Pancreas (tissue), 10 donors: ENCODE results near the gene SPATA9. TPM values are rescaled to one million over a fixed set of nuclear protein-coding genes. Genes with fewer than 3 reads are reported as not detected.
"Not testable (repeated sequence)": the region's sequence is repeated elsewhere in the genome, so short reads cannot be mapped to it uniquely, and the experiment has no call there.

Source experiments
- ATAC-seq, 4 donors: fragments of 200-7000 bp; cut with Tn5 transposase; one replicate each; pipeline versions ENCODE4 v1.8.0 to v1.9.1; 2020; ENCODE audit warnings: mild to moderate bottlenecking in 4 of 4, moderate library complexity in 4 of 4
- DNase-seq, 6 donors: peaks; one replicate each; pipeline ENCODE4 v3.0.0-alpha.2; 2020
- FAIRE-seq: peaks from 2 replicates; lab custom pipeline; 2012; peaks lifted over from hg19 to GRCh38; lab: Jason Lieb, UNC
- H3K27ac ChIP-seq, 4 donors: fragments of 200-600 bp; sonication (generic); 1 replicate in 3 of 4; 2 replicates in 1 of 4; pipeline versions ENCODE4 v1.5.0 to v1.8.0; 2020
- H3K27me3 ChIP-seq, 4 donors: fragments of 200-600 bp; one replicate each; pipeline ENCODE4 v1.8.0; 2021
- H3K36me3 ChIP-seq, 3 donors: fragments of 200-600 bp; sonication (generic) in 1 of 3; one replicate each; pipeline versions ENCODE4 v1.5.0 to v1.8.0; 2020 to 2021
- H3K4me1 ChIP-seq, 3 donors: fragments of 200-600 bp; one replicate each; pipeline ENCODE4 v1.8.0; 2021
- H3K4me3 ChIP-seq, 4 donors: fragments of 200-600 bp; sonication (generic) in 2 of 4; one replicate each; pipeline versions ENCODE4 v1.5.0 to v1.8.0; 2020 to 2021
- H3K9me3 ChIP-seq, 4 donors: fragments of 200-600 bp; one replicate each; pipeline ENCODE4 v1.8.0; 2021
- CTCF ChIP-seq, 4 donors: fragments of 200-600 bp; sonication (generic) in 3 of 4; IDR thresholded peaks; one replicate each; pipeline versions ENCODE4 v1.5.0 to v1.8.0; 2021; ENCODE audit warnings: antibody characterized with exemption in 4 of 4
- WGBS, 2 donors: extraction: QIAGEN DNeasy Blood & Tissue Kit; methylation state at CpG; one replicate each; pipeline ENCODE4 v1.1.7; 2013; 5-methylcytosine and 5-hydroxymethylcytosine counted together
- intact Hi-C, 3 donors: fragments of 100-400 bp; cut with DNase I; formaldehyde crosslinking; loops; one replicate each; pipeline versions ENCODE4 v1.11.1 to v1.14.2; 2022
- polyA plus RNA-seq, 2 donors: library from polyadenylated mRNA; stranded (reverse); fragments of 200-250 nt; gene quantifications; one replicate each; pipeline ENCODE4 v1.2.3, GENCODE V29; 2013
- total RNA-seq, 6 donors: library from RNA; stranded (reverse); fragmentation: NEBNext Ultra II Directional in 4 of 6; extraction: Animal tissue kit (Norgen Biotek cat#: 25700) in 4 of 6; gene quantifications; one replicate each; pipeline versions ENCODE4 v1.2.1 to v1.2.4, GENCODE V29; 2021 to 2023
- donor health status: healthy with polysubstance abuse.
- donor health status: DM: no; HTN: no; CAD: no; lungs with moderate emphysema.
- donor health status: DM: no; HTN: no; CAD: no.
- donor health status: control.
- donor health status: control.
- donor health status: Bipolar disorder and iron deficiency.
- donor health status: DM: yes; HTN: yes; CAD: no.
- donor health status: DM: no; HTN: no; CAD: no.
- donor health status: DM: no; HTN: no; CAD: no.
- donor health status: DM: yes; HTN: yes; CAD: no.

The SPATA9 gene
- total and polyA plus RNA-seq, 8 donors: 0.12 to 1.3 (median 0.48) TPM

DNA sequence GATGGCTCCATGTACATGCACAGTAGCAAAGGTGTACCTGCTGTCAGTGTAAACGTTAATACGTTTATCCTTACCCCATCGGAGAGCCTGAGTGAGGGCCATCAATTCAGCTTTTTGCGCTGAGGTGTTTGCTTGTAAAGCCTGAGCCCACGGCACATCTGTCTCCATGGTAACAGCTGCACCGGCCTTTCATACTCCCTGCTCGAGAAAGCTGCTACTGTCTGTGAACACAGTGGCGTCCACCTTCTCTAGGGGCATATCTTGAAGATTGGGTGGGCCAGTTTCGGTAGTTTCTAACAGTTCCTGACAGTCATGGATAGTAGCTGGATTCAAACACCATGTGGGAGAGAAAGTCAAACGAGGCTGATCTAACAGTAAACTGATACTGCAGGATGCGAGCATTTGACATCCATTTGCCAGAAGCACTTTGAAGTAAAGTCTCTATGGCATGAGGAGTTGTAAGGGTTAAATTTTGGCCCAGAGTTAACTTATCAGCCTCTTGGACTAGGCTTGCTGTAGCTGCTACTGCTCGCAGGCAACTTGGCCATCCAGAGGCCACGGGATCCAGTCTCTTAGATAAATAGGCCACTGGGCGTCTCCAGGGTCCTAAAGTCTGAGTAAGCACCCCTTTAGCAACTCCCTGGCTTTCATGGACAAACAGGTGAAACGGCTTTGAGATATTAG, 27.3 kb upstream of the SPATA9 start:
- Histone ChIP-seq H3K27ac (no peak overlapping the region), H3K4me3 (peak overlapping the region in 1 of 4 donors; percentile 6), H3K9me3 (no peaks in the 10 kb centered on the region), H3K4me1 (peaks cover 0 to 6% (median 0%) of the 10 kb centered on the region in 3 donors), H3K36me3 (no peaks in the 10 kb centered on the region), H3K27me3 (no peaks in the 10 kb centered on the region)
- peak; percentile 51 to 90 (median 76) for ATAC-seq
- no peak for TF ChIP-seq CTCF (IDR thresholded peaks at IDR 0.05)
- intact Hi-C loops: no loop called here
- WGBS, 2 donors: 55 to 57% methylated on average over 15 of the region's 15 CpGs
- DNase-seq: peak in 5 of 6 donors; percentile 56 to 79 (median 66)
- no peak for FAIRE-seq

DNA sequence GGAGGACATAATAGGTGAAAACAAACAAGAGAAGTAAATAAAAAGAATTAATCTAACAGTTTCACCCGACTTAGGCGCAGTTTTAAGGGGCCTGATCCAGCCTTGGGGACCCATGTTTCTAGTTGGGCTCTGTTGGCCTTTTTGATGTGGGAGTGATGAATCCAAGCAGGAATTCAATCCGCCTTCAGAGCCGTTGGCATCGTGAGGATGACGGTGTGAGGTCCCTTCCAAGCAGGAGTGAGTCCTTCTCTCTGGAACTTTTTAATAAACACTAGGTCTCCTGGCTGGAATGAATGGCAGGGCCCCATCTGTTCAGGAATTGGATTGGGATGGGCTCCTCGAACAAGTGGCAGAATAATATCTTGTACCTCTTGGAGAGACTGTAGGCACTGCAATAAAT, 26.1 kb upstream of the SPATA9 start:
- FAIRE-seq: no peak
- no peak for TF ChIP-seq CTCF (IDR thresholded peaks at IDR 0.05)
- peaks cover 0 to 6% (median 0%) of the 10 kb centered on the region in 3 donors for H3K4me1 ChIP-seq
- no peak overlapping the region for H3K27ac ChIP-seq
- intact Hi-C loops: no loop called here
- H3K27me3 ChIP-seq: no peaks in the 10 kb centered on the region
- H3K36me3 ChIP-seq: no peaks in the 10 kb centered on the region
- no peaks in the 10 kb centered on the region for H3K9me3 ChIP-seq
- DNase-seq: no peak
- WGBS, 2 donors: 94 to 96% methylated on average over 7 of the region's 7 CpGs
- no peak for ATAC-seq
- H3K4me3 ChIP-seq: no peak overlapping the region

GRCh38 chr5:95707534-95708188, 24.9 kb upstream of the SPATA9 start:
- H3K27ac ChIP-seq, ATAC-seq, H3K36me3 ChIP-seq, H3K4me1 ChIP-seq, H3K27me3 ChIP-seq, H3K4me3 ChIP-seq, DNase-seq, intact Hi-C loops, H3K9me3 ChIP-seq, FAIRE-seq: not testable (repeated sequence)
- 58 to 61% methylated on average over 8 of the region's 8 CpGs for WGBS, 2 donors

DNA sequence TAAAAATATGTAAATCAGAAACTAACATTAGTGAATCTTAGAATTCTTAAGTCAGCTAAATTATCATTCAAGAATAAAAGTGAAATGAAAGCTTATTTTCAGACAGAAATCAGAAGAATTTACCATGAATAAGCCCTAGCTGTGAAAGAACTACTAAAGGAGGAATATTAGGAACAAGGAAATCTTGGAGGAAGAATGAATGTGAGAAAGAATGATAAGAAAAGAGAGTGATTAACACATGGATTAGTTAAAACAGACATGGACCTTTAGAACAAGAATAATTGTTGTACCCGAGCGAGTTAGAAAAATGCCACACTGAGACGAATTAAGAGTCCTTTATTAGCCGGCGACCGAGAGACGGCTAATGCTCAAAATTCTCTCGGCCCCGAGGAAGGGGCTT, 24.3 kb upstream of the SPATA9 start:
- FAIRE-seq (no peak), ATAC-seq (no peak)
- WGBS, 2 donors: 84% methylated on average over 9 of the region's 9 CpGs

DNA sequence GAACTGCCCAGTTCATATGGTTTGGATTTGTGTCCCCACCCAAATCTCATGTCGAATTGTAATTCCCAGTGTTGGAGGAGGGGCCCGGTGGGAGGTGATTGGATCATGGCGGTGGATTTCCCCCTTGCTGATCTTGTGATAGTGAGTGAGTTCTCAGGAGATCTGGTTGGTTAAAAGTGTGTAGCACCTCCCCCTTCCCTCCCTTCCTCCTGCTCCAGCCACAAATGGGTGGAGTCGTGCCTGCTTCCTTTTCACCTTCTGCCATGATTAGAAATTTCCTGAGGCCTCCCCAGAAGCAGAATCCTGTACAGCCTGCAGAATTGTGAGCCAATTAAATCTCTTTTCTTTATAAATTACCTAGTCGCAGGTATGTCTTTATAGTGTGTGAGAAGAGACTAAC, 23.4 kb upstream of the SPATA9 start:
- H3K9me3 ChIP-seq, ATAC-seq, H3K27me3 ChIP-seq, DNase-seq, FAIRE-seq, H3K4me1 ChIP-seq, H3K36me3 ChIP-seq, H3K27ac ChIP-seq, intact Hi-C loops, H3K4me3 ChIP-seq: not testable (repeated sequence)
- 93 to 96% methylated on average over 4 to 5 of the region's 5 CpGs for WGBS, 2 donors

More for the DNA sequence above, 24.3 kb upstream of the SPATA9 start:
- intact Hi-C loops: no loop called here
- Histone ChIP-seq H3K27me3 (no peaks in the 10 kb centered on the region), H3K9me3 (no peaks in the 10 kb centered on the region), H3K4me1 (peaks cover 0 to 6% (median 0%) of the 10 kb centered on the region in 3 donors), H3K4me3 (no peak overlapping the region), H3K27ac (no peak overlapping the region), H3K36me3 (no peaks in the 10 kb centered on the region)
- no peak for DNase-seq
- TF ChIP-seq CTCF (IDR thresholded peaks at IDR 0.05): no peak

DNA sequence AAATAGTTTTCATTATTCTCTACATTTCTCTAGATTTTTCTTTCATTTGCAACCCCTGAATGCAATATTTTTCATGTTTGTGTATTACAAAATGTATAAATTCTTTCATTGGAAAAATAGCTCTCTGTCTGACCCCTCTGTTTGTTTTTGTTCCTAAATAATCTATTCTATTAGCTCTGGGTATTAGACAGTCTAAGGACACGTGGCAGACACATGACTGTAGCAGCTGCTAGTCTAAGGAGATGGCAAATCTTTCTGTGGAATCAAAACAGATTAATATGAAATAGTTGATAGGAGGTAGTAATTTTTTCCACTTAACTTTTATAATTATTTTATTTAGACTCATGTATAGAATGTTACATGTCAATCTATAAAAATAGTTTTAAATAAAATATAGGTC, 21.4 kb upstream of the SPATA9 start:
- no peaks in the 10 kb centered on the region for H3K27me3 ChIP-seq
- 39 to 40% methylated on average over 1 of the region's 1 CpG for WGBS, 2 donors
- intact Hi-C loops: no loop called here
- FAIRE-seq: peak; percentile 26
- DNase-seq: no peak
- no peak overlapping the region for H3K4me3 ChIP-seq
- no peak overlapping the region for H3K27ac ChIP-seq
- peaks cover 0 to 6% (median 0%) of the 10 kb centered on the region in 3 donors for H3K4me1 ChIP-seq
- no peak for ATAC-seq
- H3K36me3 ChIP-seq: no peaks in the 10 kb centered on the region
- TF ChIP-seq CTCF (IDR thresholded peaks at IDR 0.05): no peak
- no peaks in the 10 kb centered on the region for H3K9me3 ChIP-seq
